Measurements from ENCODE around the gene SSX2IP.

Gene SSX2IP

DNA sequence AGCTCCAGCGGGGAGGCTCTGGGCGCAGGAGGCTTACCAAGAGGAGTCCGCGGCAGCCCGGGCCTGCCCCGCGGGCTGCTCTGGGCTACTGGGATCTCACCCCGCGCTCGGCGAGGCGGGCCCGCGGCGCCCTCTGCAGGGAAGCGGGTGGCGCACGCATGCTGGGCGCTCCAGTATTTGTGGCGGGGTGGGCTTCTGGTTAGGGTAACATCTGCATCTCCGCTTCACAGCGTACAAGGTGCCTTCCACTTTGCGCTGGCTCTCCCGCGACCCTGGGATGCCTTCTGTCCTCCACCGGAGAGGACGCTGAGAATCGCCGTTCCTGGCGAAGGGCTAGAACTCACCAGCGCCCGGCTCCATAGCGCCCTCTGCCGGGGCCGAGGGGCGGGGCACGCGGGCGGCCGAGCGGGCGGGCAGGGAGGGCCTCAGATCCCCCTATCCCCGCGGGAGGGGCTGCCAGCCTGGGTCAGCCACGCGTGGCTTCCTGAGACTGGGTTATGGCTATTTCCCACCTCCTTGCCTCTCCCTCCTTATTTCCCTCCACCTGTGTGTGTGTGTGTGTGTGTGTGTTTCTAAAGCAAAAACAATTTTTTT, 69.4 kb downstream of the SSX2IP start (continued):
- TF ChIP-seq, protein P1, sequence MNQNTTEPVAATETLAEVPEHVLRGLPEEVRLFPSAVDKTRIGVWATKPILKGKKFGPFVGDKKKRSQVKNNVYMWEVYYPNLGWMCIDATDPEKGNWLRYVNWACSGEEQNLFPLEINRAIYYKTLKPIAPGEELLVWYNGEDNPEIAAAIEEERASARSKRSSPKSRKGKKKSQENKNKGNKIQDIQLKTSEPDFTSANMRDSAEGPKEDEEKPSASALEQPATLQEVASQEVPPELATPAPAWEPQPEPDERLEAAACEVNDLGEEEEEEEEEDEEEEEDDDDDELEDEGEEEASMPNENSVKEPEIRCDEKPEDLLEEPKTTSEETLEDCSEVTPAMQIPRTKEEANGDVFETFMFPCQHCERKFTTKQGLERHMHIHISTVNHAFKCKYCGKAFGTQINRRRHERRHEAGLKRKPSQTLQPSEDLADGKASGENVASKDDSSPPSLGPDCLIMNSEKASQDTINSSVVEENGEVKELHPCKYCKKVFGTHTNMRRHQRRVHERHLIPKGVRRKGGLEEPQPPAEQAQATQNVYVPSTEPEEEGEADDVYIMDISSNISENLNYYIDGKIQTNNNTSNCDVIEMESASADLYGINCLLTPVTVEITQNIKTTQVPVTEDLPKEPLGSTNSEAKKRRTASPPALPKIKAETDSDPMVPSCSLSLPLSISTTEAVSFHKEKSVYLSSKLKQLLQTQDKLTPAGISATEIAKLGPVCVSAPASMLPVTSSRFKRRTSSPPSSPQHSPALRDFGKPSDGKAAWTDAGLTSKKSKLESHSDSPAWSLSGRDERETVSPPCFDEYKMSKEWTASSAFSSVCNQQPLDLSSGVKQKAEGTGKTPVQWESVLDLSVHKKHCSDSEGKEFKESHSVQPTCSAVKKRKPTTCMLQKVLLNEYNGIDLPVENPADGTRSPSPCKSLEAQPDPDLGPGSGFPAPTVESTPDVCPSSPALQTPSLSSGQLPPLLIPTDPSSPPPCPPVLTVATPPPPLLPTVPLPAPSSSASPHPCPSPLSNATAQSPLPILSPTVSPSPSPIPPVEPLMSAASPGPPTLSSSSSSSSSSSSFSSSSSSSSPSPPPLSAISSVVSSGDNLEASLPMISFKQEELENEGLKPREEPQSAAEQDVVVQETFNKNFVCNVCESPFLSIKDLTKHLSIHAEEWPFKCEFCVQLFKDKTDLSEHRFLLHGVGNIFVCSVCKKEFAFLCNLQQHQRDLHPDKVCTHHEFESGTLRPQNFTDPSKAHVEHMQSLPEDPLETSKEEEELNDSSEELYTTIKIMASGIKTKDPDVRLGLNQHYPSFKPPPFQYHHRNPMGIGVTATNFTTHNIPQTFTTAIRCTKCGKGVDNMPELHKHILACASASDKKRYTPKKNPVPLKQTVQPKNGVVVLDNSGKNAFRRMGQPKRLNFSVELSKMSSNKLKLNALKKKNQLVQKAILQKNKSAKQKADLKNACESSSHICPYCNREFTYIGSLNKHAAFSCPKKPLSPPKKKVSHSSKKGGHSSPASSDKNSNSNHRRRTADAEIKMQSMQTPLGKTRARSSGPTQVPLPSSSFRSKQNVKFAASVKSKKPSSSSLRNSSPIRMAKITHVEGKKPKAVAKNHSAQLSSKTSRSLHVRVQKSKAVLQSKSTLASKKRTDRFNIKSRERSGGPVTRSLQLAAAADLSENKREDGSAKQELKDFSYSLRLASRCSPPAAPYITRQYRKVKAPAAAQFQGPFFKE (tag by site-specific recombination; IDR thresholded peaks at IDR 0.05; ENCODE audit: borderline replicate concordance) = no peak
- peak; percentile 98 for TF ChIP-seq ZFP37 (tag by site-specific recombination; IDR thresholded peaks at IDR 0.05)
- TF ChIP-seq ZNF341 (tag by site-specific recombination; IDR thresholded peaks at IDR 0.05; ENCODE audit: low read depth) = peak; percentile 88
- peak; percentile 81 for TF ChIP-seq ZNF366 (tag by site-specific recombination; conservative IDR thresholded peaks at IDR 0.05)
- 0 out of 2 replicates have a peak, but pooled peaks have one; percentile 37 for TF ChIP-seq IKZF3 (tag by site-specific recombination; IDR thresholded peaks at IDR 0.05)
- TF ChIP-seq, protein P2, sequence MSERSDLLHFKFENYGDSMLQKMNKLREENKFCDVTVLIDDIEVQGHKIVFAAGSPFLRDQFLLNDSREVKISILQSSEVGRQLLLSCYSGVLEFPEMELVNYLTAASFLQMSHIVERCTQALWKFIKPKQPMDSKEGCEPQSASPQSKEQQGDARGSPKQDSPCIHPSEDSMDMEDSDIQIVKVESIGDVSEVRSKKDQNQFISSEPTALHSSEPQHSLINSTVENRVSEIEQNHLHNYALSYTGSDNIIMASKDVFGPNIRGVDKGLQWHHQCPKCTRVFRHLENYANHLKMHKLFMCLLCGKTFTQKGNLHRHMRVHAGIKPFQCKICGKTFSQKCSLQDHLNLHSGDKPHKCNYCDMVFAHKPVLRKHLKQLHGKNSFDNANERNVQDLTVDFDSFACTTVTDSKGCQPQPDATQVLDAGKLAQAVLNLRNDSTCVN (tag by site-specific recombination; optimal IDR thresholded peaks at IDR 0.05) = peak; percentile 84
- TF ChIP-seq ZNF544 (tag by site-specific recombination; IDR thresholded peaks at IDR 0.05) = no peak
- TF ChIP-seq, protein P3, sequence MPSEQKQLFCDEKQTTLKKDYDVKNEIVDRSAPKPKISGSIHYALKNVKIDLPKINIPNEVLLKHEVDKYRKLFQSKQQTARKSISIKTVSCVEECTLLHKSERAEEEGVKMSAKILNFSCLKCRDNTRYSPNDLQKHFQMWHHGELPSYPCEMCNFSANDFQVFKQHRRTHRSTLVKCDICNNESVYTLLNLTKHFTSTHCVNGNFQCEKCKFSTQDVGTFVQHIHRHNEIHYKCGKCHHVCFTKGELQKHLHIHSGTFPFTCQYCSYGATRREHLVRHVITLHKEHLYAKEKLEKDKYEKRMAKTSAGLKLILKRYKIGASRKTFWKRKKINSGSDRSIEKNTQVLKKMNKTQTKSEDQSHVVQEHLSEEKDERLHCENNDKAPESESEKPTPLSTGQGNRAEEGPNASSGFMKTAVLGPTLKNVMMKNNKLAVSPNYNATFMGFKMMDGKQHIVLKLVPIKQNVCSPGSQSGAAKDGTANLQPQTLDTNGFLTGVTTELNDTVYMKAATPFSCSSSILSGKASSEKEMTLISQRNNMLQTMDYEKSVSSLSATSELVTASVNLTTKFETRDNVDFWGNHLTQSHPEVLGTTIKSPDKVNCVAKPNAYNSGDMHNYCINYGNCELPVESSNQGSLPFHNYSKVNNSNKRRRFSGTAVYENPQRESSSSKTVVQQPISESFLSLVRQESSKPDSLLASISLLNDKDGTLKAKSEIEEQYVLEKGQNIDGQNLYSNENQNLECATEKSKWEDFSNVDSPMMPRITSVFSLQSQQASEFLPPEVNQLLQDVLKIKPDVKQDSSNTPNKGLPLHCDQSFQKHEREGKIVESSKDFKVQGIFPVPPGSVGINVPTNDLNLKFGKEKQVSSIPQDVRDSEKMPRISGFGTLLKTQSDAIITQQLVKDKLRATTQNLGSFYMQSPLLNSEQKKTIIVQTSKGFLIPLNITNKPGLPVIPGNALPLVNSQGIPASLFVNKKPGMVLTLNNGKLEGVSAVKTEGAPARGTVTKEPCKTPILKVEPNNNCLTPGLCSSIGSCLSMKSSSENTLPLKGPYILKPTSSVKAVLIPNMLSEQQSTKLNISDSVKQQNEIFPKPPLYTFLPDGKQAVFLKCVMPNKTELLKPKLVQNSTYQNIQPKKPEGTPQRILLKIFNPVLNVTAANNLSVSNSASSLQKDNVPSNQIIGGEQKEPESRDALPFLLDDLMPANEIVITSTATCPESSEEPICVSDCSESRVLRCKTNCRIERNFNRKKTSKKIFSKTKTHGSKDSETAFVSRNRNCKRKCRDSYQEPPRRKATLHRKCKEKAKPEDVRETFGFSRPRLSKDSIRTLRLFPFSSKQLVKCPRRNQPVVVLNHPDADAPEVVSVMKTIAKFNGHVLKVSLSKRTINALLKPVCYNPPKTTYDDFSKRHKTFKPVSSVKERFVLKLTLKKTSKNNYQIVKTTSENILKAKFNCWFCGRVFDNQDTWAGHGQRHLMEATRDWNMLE (tag by site-specific recombination; conservative IDR thresholded peaks at IDR 0.05; ENCODE audit: low read depth) = no peak; the same call in 1 of the 2 replicates
- peak; percentile 75; the same call in 1 of the 2 replicates for TF ChIP-seq ZBTB48 (tag by site-specific recombination; IDR thresholded peaks at IDR 0.05)
- TF ChIP-seq OVOL3 (tag by site-specific recombination; IDR thresholded peaks at IDR 0.05) = no peak
- no peak for TF ChIP-seq GLI2 (tag by site-specific recombination; IDR thresholded peaks at IDR 0.05; ENCODE audit: borderline replicate concordance, low read depth)
- TF ChIP-seq, protein P4, sequence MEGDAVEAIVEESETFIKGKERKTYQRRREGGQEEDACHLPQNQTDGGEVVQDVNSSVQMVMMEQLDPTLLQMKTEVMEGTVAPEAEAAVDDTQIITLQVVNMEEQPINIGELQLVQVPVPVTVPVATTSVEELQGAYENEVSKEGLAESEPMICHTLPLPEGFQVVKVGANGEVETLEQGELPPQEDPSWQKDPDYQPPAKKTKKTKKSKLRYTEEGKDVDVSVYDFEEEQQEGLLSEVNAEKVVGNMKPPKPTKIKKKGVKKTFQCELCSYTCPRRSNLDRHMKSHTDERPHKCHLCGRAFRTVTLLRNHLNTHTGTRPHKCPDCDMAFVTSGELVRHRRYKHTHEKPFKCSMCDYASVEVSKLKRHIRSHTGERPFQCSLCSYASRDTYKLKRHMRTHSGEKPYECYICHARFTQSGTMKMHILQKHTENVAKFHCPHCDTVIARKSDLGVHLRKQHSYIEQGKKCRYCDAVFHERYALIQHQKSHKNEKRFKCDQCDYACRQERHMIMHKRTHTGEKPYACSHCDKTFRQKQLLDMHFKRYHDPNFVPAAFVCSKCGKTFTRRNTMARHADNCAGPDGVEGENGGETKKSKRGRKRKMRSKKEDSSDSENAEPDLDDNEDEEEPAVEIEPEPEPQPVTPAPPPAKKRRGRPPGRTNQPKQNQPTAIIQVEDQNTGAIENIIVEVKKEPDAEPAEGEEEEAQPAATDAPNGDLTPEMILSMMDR (tag by site-specific recombination; IDR thresholded peaks at IDR 0.05) = peak; percentile 98
- TF ChIP-seq, protein P5, sequence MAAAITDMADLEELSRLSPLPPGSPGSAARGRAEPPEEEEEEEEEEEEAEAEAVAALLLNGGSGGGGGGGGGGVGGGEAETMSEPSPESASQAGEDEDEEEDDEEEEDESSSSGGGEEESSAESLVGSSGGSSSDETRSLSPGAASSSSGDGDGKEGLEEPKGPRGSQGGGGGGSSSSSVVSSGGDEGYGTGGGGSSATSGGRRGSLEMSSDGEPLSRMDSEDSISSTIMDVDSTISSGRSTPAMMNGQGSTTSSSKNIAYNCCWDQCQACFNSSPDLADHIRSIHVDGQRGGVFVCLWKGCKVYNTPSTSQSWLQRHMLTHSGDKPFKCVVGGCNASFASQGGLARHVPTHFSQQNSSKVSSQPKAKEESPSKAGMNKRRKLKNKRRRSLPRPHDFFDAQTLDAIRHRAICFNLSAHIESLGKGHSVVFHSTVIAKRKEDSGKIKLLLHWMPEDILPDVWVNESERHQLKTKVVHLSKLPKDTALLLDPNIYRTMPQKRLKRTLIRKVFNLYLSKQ (tag by site-specific recombination; IDR thresholded peaks at IDR 0.05; ENCODE audit: borderline replicate concordance) = no peak
- peak; percentile 89 for TF ChIP-seq ZBTB17 (tag by site-specific recombination; IDR thresholded peaks at IDR 0.05)
- TF ChIP-seq, protein P6, sequence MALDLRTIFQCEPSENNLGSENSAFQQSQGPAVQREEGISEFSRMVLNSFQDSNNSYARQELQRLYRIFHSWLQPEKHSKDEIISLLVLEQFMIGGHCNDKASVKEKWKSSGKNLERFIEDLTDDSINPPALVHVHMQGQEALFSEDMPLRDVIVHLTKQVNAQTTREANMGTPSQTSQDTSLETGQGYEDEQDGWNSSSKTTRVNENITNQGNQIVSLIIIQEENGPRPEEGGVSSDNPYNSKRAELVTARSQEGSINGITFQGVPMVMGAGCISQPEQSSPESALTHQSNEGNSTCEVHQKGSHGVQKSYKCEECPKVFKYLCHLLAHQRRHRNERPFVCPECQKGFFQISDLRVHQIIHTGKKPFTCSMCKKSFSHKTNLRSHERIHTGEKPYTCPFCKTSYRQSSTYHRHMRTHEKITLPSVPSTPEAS (tag by site-specific recombination; IDR thresholded peaks at IDR 0.05) = no peak; the same call in 1 of the 2 replicates
- TF ChIP-seq, protein P7, sequence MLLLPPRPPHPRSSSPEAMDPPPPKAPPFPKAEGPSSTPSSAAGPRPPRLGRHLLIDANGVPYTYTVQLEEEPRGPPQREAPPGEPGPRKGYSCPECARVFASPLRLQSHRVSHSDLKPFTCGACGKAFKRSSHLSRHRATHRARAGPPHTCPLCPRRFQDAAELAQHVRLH (tag by site-specific recombination; IDR thresholded peaks at IDR 0.05) = no peak; the same call in 1 of the 2 replicates
- TF ChIP-seq ZNF571 (tag by site-specific recombination; IDR thresholded peaks at IDR 0.05) = no peak
- TF ChIP-seq, protein P8, sequence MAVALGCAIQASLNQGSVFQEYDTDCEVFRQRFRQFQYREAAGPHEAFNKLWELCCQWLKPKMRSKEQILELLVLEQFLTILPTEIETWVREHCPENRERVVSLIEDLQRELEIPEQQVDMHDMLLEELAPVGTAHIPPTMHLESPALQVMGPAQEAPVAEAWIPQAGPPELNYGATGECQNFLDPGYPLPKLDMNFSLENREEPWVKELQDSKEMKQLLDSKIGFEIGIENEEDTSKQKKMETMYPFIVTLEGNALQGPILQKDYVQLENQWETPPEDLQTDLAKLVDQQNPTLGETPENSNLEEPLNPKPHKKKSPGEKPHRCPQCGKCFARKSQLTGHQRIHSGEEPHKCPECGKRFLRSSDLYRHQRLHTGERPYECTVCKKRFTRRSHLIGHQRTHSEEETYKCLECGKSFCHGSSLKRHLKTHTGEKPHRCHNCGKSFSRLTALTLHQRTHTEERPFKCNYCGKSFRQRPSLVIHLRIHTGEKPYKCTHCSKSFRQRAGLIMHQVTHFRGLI (tag by site-specific recombination; IDR thresholded peaks at IDR 0.05) = no peak; the same call in 1 of the 2 replicates
- no peak for TF ChIP-seq ZNF624 (tag by site-specific recombination; IDR thresholded peaks at IDR 0.05)
- no peak for TF ChIP-seq ZNF521 (tag by site-specific recombination; IDR thresholded peaks at IDR 0.05)
